ENCODE data around the gene NFASC.

The NFASC gene

GRCh38 chr1:204960306-204961125, 89.9 kb downstream of the NFASC start:
- TF ChIP-seq Cebpa-rat (IDR thresholded peaks at IDR 0.05) = no peak
- H3K4me2 ChIP-seq = no peak overlapping the region

GRCh38 chr1:204961765-204962419, 91.2 kb downstream of the NFASC start:
- no peaks in the 10 kb centered on the region; the same call in 1 of the 2 replicates for H3K36me3 ChIP-seq
- H3K27ac ChIP-seq = peak overlapping the region; percentile 35; the same call in 1 of the 2 replicates
- H3K9me3 ChIP-seq = no peaks in the 10 kb centered on the region
- no peaks in the 10 kb centered on the region for H4K20me1 ChIP-seq
- no peak overlapping the region for H3K9ac ChIP-seq
- TF ChIP-seq Cebpa-rat (IDR thresholded peaks at IDR 0.05) = no peak
- no peak overlapping the region for H3K4me3 ChIP-seq
- peak overlapping the region; percentile 66 for H3K4me2 ChIP-seq
- peaks cover 44% of the 10 kb centered on the region for H3K4me1 ChIP-seq
- no peaks in the 10 kb centered on the region for H3K27me3 ChIP-seq

More at GRCh38 chr1:204960306-204961125, 89.9 kb downstream of the NFASC start:
- Histone ChIP-seq H3K27me3 (no peaks in the 10 kb centered on the region), H3K4me1 (peaks cover 44% of the 10 kb centered on the region), H4K20me1 (no peaks in the 10 kb centered on the region), H3K9me3 (no peaks in the 10 kb centered on the region), H3K4me3 (no peak overlapping the region), H3K9ac (no peak overlapping the region), H3K27ac (no peak overlapping the region), H3K36me3 (no peaks in the 10 kb centered on the region; the same call in 1 of the 2 replicates)

- Histone ChIP-seq H3K27me3 (no peaks in the 10 kb centered on the region), H3K27ac (no peak overlapping the region; the same call in 1 of the 2 replicates), H3K9me3 (no peaks in the 10 kb centered on the region), H3K36me3 (no peaks in the 10 kb centered on the region), H4K20me1 (no peaks in the 10 kb centered on the region), H3K4me2 (peak overlapping the region; percentile 66), H3K9ac (no peak overlapping the region), H3K4me1 (peaks cover 44% of the 10 kb centered on the region), H3K4me3 (no peak overlapping the region)
- TF ChIP-seq Cebpa-rat (IDR thresholded peaks at IDR 0.05) = no peak
These were observed 92.3 kb downstream of the NFASC start for GRCh38 chr1:204962742-204963632.

GRCh38 chr1:204967451-204967850, 96.8 kb downstream of the NFASC start:
- H3K4me1 ChIP-seq = peaks cover 24% of the 10 kb centered on the region
- no peak overlapping the region for H3K9ac ChIP-seq
- H3K27ac ChIP-seq = no peak overlapping the region
- no peak overlapping the region for H3K4me3 ChIP-seq
- no peaks in the 10 kb centered on the region for H4K20me1 ChIP-seq
- H3K9me3 ChIP-seq = no peaks in the 10 kb centered on the region
- no peak for TF ChIP-seq Cebpa-rat (IDR thresholded peaks at IDR 0.05)
- no peaks in the 10 kb centered on the region for H3K27me3 ChIP-seq
- H3K4me2 ChIP-seq = no peak overlapping the region
- H3K36me3 ChIP-seq = no peaks in the 10 kb centered on the region

- Histone ChIP-seq H3K4me3 (no peak overlapping the region), H3K27me3 (no peaks in the 10 kb centered on the region), H3K4me2 (no peak overlapping the region), H3K9me3 (no peaks in the 10 kb centered on the region), H4K20me1 (no peaks in the 10 kb centered on the region), H3K36me3 (no peaks in the 10 kb centered on the region), H3K9ac (no peak overlapping the region), H3K27ac (no peak overlapping the region), H3K4me1 (peaks cover 17% of the 10 kb centered on the region)
- no peak for TF ChIP-seq Cebpa-rat (IDR thresholded peaks at IDR 0.05)
These were observed 97.5 kb downstream of the NFASC start for GRCh38 chr1:204968135-204968534.

- TF ChIP-seq Cebpa-rat (IDR thresholded peaks at IDR 0.05) = no peak
- Histone ChIP-seq H3K27me3 (no peaks in the 10 kb centered on the region), H3K36me3 (no peaks in the 10 kb centered on the region), H3K4me1 (peaks cover 9% of the 10 kb centered on the region), H3K4me2 (no peak overlapping the region), H3K9ac (no peak overlapping the region), H4K20me1 (no peaks in the 10 kb centered on the region), H3K9me3 (no peaks in the 10 kb centered on the region), H3K27ac (no peak overlapping the region), H3K4me3 (no peak overlapping the region)
These were observed 98.3 kb downstream of the NFASC start for GRCh38 chr1:204968951-204969350.

- peaks cover 21% of the 10 kb centered on the region for H3K4me1 ChIP-seq
- H3K27ac ChIP-seq = no peak overlapping the region
- H3K4me3 ChIP-seq = no peak overlapping the region
These were observed 100.3 kb downstream of the NFASC start for GRCh38 chr1:204970937-204971336.

GRCh38 chr1:204971517-204972336, 101.1 kb downstream of the NFASC start:
- Histone ChIP-seq H3K4me1 (peaks cover 29% of the 10 kb centered on the region), H3K4me2 (no peak overlapping the region), H3K4me3 (no peak overlapping the region), H3K9me3 (no peaks in the 10 kb centered on the region), H3K27me3 (no peaks in the 10 kb centered on the region), H3K9ac (no peak overlapping the region), H3K27ac (no peak overlapping the region), H4K20me1 (no peaks in the 10 kb centered on the region), H3K36me3 (no peaks in the 10 kb centered on the region)
- TF ChIP-seq Cebpa-rat (IDR thresholded peaks at IDR 0.05) = no peak

More at GRCh38 chr1:204970937-204971336, 100.3 kb downstream of the NFASC start:
- Histone ChIP-seq H3K9ac (no peak overlapping the region), H3K27me3 (no peaks in the 10 kb centered on the region), H3K4me2 (no peak overlapping the region), H3K36me3 (no peaks in the 10 kb centered on the region), H4K20me1 (no peaks in the 10 kb centered on the region), H3K9me3 (no peaks in the 10 kb centered on the region)
- TF ChIP-seq Cebpa-rat (IDR thresholded peaks at IDR 0.05) = no peak

GRCh38 chr1:204972426-204972825, 101.8 kb downstream of the NFASC start:
- H3K27ac ChIP-seq = no peak overlapping the region
- no peaks in the 10 kb centered on the region for H3K36me3 ChIP-seq

More at GRCh38 chr1:204972426-204972825, 101.8 kb downstream of the NFASC start:
- H4K20me1 ChIP-seq = no peaks in the 10 kb centered on the region
- TF ChIP-seq Cebpa-rat (IDR thresholded peaks at IDR 0.05) = no peak
- H3K9me3 ChIP-seq = no peaks in the 10 kb centered on the region
- H3K4me3 ChIP-seq = no peak overlapping the region
- H3K4me2 ChIP-seq = no peak overlapping the region
- H3K9ac ChIP-seq = no peak overlapping the region
- H3K27me3 ChIP-seq = no peaks in the 10 kb centered on the region
- H3K4me1 ChIP-seq = peaks cover 36% of the 10 kb centered on the region

Data from BLaER1 (cell line).